ENCODE results near the gene FABP2.
"Not testable (repeated sequence)": the region's sequence is repeated elsewhere in the genome, so short reads cannot be mapped to it uniquely, and the experiment has no call there.

The FABP2 gene

GRCh38 chr4:119321921-119322687 lies at the start of gene FABP2:
Gene FABP2, minus strand, starts transcription at chr4:119322138. Its CDS starts 36 bp downstream, at chr4:119322102.
- no peak for DNase-seq

- DNase-seq: not testable (repeated sequence)
These were observed 49.2 kb upstream of the FABP2 start for GRCh38 chr4:119370951-119371683.

- peak; percentile 55 for DNase-seq
These were observed 48.5 kb upstream of the FABP2 start for GRCh38 chr4:119370392-119370791.

- DNase-seq: not testable (repeated sequence)
These were observed 44.9 kb upstream of the FABP2 start for GRCh38 chr4:119366802-119367201.

- DNase-seq: not testable (repeated sequence)
These were observed 42.3 kb upstream of the FABP2 start for GRCh38 chr4:119364203-119364602.

- DNase-seq: not testable (repeated sequence)
These were observed 41.4 kb upstream of the FABP2 start for GRCh38 chr4:119363372-119363771.

GRCh38 chr4:119362413-119362812 lies 40.5 kb upstream of the FABP2 start:
- DNase-seq: not testable (repeated sequence)

- DNase-seq: not testable (repeated sequence)
These were observed 37.9 kb upstream of the FABP2 start for GRCh38 chr4:119359873-119360272.

GRCh38 chr4:119356796-119357195 lies 34.9 kb upstream of the FABP2 start:
- DNase-seq: not testable (repeated sequence)

GRCh38 chr4:119356041-119356440 lies 34.1 kb upstream of the FABP2 start:
- DNase-seq: not testable (repeated sequence)

GRCh38 chr4:119353364-119353763 lies 31.4 kb upstream of the FABP2 start:
- DNase-seq: not testable (repeated sequence)

- not testable (repeated sequence) for DNase-seq
These were observed 26.2 kb upstream of the FABP2 start for GRCh38 chr4:119348169-119348568.

GRCh38 chr4:119343293-119343692 lies 21.4 kb upstream of the FABP2 start:
- not testable (repeated sequence) for DNase-seq

GRCh38 chr4:119339895-119340294 lies 18.0 kb upstream of the FABP2 start:
- not testable (repeated sequence) for DNase-seq

GRCh38 chr4:119337010-119337409 lies 15.1 kb upstream of the FABP2 start:
- no peak for DNase-seq

- not testable (repeated sequence) for DNase-seq
These were observed 14.5 kb upstream of the FABP2 start for GRCh38 chr4:119336332-119336979.

GRCh38 chr4:119329835-119330620 lies 8.1 kb upstream of the FABP2 start:
- no peak for DNase-seq

- DNase-seq: no peak
These were observed 6.8 kb upstream of the FABP2 start for GRCh38 chr4:119328695-119329094.

- DNase-seq: no peak
These were observed 3.9 kb downstream of the FABP2 start for GRCh38 chr4:119317990-119318389.

GRCh38 chr4:119315036-119315435 lies 6.9 kb downstream of the FABP2 start:
- no peak for DNase-seq

- DNase-seq: peak; percentile 39
These were observed 7.6 kb downstream of the FABP2 start for GRCh38 chr4:119314356-119314755.

- no peak for DNase-seq
These were observed 8.7 kb downstream of the FABP2 start for GRCh38 chr4:119313237-119313636.

GRCh38 chr4:119310826-119311225 lies 11.1 kb downstream of the FABP2 start:
- DNase-seq: no peak

Measured in RPMI8226 (cell line).